ENCODE measurements around the gene CIDEA.

CIDEA gene

DNA sequence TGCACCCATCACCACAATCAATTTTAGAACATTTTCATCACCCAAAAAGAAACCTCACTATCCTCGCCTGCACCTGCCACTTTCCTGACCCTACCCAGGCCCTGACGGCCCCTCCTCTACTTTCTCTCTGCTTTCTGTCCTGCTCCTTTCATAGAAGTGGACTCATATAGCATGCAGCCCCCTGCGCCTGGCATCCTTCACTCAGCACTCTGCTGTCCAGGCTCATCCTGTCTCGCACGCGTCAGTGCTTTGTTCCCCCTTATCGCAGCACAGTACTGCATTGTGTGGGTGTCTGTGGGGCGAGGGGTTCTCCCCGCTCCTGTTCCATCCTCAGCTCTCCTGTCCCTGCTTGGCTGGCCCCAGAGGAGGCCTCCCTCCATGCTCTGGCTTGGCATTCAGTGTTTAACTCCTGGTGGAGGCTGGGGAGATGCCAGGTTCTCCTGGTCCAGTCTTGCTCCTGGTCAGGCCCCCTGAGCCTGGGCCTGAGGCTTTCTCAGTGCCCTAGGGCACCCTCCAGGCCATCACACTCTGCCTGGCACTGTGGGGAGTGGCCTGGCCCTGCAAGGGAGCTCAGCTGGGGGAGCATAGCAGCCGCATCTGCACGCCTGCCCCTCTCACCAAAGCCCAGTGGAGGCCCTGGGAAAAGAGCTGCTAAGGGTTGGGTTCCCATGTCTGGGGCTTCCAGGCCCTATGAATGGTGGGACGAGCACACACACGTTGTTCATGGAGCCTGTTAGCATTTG is 47.3 kb downstream of the CIDEA start:
- no peak for DNase-seq (ENCODE audit: low read depth)

GRCh38 chr18:12302391-12303147 is 48.4 kb downstream of the CIDEA start:
- no peak for DNase-seq (ENCODE audit: low read depth)

DNA sequence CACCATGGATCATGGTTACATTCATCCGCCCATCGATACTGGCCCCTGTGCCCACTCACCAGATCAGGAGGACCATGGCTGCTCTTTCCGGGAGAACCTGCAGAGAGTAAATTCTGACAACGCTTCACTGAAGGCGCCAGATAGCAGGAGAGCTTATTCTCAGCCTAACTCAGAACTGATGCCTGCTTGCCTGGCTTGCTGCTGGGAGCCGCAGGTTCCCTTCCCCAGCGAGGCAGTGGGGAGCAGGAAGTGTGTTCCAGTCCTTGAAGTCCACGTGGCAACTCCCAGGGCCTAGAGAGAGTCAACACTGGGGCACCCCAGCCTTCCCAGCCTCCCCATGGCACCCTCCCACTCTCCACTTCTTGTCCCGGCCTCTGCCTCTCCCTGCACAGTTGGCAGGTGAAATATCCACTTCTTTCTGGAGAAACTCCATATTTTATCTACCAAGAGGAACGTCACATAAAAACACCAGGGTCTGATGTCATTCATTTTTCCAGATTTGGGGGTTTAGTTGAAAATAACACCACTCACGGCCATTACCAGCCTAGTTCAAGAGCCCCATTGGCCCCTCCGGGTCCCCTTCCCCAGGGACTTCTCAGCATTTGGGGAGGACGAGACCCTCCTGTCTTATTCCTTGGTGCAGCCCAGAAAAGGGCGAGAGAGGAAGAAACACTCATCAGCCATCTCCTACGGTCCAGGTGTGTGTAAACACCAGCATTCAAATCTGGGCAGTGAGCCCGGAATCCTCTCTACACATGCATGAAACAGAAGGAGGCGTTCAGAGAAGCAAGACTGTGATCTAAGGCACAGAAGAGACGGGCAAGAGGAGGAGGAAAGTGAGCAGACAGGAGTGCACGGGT is 50.4 kb downstream of the CIDEA start:
- no peak for DNase-seq (ENCODE audit: low read depth)

DNA sequence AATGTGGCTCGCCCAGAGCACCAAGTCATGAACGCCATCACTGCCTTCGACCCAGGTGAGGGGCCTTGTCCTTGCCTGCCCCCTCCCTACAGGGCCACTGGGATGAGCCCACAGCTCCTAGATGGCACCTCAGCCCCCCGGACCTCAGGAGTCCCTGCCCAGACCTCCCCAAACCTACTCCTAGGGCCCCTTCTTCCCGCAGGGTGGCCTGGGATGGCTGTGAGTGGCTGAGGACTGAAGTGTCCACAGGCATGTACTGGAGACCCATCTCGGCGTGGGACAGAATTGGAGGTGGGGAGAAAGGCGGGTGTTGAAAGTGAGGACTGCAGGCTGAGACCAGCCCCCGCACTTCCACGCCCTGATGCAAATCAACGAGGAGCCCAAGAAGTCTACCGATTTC is 51.0 kb downstream of the CIDEA start:
- no peak for DNase-seq (ENCODE audit: low read depth)

GRCh38 chr18:12305930-12306629 is 51.9 kb downstream of the CIDEA start:
- no peak for DNase-seq (ENCODE audit: low read depth)

- no peak for DNase-seq (ENCODE audit: low read depth)
Measured at GRCh38 chr18:12306752-12307700, 52.9 kb downstream of the CIDEA start.

DNA sequence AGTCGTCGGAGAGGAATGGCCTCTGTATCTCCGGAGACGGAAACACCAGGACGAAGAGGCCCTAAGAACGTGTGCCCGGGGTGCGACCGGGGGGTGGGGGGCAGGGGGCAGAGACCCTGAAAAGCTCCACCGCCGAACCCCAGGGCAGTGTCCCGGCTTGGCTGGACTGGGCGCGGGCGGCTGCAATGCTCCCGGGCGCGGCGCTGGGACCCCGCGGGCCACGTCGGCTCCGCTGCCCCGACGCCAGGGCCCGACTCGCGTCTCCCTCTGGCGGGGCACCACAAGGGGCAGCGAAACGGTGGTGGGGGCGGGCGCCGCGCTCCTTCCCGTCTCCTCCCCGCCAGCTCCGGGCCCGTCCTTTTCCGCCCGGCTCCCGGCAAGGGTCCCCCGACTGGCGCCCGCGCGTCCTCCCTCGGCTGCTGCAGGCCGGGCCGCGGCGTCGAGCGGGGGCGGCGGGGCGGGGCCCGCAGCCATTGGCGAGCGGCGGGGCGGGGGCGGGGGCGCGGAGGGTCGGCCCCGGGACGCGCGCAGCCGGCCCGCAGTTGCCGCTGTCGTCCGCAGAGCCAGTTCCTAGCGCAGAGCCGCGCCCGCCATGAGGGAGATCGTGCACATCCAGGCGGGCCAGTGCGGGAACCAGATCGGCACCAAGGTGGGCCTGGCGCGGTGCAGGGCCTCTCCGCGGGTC is 53.7 kb downstream of the CIDEA start, which contains the start of gene TUBB6:
TUBB6 (plus strand) TSS at position 541 of the 685 bp plus-strand sequence; CDS start at position 593, 52 bp downstream.
- no peak for DNase-seq (ENCODE audit: low read depth)

GRCh38 chr18:12308386-12309100 is 54.4 kb downstream of the CIDEA start:
- DNase-seq (ENCODE audit: low read depth): no peak

DNA sequence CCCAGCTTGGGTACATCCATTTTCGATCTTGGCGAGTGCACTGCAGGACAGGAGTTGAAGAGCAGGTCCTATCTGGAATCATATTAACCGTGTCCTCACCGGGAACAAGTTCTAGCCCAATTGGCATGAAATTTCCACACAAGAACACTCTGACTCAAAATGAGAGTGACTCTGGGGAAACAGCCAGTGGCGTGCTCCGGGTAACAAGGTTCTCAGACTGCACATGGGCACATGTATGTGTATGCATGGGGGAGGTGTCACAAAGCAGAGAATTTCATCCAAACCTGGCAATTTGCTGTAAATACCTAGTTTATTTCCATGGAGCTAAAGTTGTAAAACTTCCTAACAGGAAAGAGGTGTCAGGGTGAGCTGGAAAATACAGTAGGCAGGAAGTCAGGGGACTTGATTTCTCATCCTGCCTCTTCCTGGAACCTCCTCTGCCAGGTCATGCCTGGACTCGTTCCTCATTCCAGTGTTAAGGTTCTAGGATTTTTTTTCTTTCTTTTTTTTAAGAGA is 55.6 kb downstream of the CIDEA start:
- no peak for DNase-seq (ENCODE audit: low read depth)

DNA sequence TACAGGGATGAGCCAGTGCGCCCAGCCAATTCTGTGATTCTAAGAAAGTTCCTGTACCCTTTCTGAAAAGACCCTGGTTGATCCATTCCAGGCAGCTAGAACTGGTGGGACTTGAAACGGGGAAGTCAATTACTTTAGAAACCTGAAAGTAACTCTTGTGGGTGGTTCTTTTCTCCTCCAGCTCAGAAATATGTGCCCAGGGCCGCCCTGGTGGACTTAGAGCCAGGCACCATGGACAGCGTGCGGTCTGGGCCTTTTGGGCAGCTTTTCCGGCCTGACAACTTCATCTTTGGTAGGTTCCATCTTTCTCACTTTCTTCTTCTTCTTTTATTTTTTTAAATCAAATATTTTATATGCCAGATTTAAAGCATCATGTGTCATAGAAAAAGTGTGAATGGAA is 56.6 kb downstream of the CIDEA start:
- DNase-seq (ENCODE audit: low read depth): no peak

- no peak for DNase-seq (ENCODE audit: low read depth)
Measured at GRCh38 chr18:12312976-12313375, 58.8 kb downstream of the CIDEA start.

DNA sequence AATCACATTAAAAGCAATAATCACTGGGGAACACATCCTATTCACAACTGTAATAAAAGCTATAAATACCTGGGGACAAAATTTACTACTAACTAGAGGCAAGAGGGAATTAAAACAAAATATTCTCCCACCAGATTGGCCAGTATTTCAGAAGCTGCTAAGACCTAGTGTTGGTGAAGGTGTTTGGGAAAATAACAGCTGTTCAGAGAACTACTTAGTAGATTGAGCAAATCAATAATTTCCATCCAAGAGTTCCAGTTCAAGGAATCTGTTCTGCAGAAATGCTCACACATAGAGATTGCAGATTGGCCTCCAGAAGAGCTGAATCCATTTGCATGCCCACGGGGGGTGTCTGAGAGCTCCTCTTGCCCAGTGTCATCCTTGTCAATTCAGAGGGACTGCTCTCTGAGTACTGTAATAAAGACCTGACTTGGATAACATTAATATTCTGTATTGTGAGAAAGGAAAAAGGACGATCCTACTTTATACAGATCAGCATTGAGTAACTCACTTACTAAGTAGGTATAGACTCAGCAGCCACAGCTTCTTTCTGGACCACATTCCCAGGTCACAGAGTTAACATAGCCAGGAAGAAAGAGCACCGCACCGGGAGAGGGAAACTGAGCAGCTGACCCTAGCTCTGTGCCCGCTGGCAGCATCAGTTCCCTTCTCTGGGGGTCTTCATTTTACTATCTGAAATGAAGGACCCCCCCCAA is 59.5 kb downstream of the CIDEA start:
- no peak for DNase-seq (ENCODE audit: low read depth)

GRCh38 chr18:12314591-12315305 is 60.6 kb downstream of the CIDEA start:
- no peak for DNase-seq (ENCODE audit: low read depth)

- no peak for DNase-seq (ENCODE audit: low read depth)
Measured at GRCh38 chr18:12315490-12315889, 61.3 kb downstream of the CIDEA start.

DNA sequence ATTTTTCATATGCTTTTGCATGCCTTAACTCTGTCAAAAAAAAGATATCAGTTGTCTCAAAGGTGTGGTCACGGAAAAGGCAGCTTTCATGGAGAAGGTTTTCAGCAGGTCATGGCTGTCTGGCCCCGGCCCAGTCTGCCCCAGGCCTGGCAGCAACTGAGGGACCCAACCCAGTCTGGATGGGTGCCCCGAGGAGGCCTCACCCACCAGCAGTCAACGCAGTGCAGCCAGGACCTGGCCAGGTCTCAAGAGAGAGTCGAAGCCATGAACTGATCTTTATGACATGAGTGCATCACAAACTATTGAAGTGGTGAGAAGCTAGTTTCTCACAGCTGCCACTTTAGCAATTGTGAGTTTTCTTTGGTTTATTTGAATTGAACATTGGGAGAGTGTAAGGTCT is 61.8 kb downstream of the CIDEA start:
- DNase-seq (ENCODE audit: low read depth): no peak

DNA sequence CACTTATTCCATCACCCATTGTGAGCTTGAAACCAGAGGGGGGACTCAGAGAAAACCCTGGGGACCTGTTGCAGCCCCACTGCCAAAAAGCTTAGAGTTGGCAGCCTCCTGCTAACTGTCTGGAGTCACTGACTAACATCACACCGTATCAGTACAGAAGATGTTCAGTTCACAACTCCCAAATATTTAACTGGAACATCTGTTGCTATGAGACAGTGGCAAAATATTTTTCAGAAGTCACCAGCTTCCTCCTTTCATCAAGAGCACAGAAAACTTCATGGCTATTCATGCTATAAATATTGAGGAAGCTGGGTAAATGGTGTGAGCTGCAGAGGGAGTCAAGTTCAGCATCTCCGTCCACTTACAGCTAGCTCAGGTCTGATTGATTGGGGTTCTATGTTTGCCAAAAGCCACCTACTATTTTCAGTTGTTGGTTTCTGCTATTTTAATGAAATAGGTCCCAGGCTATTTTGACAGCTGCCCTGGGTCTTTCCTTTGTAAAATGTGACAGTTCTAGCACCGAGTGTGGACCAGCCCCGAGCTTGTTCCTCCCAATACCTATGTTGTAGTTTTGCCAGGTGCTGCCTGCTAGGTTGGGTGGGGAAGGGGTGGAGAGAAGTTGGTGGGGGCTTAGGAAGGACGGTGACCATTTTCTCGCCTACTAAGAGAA is 63.6 kb downstream of the CIDEA start:
- DNase-seq (ENCODE audit: low read depth): no peak

GRCh38 chr18:12318334-12318697 is 64.2 kb downstream of the CIDEA start:
- DNase-seq (ENCODE audit: low read depth): no peak
